Keratinocyte (primary cell): Measurements from ENCODE around the gene DAPK2. TPM values are rescaled to one million over a fixed set of nuclear protein-coding genes. Genes with fewer than 3 reads are reported as not detected.

Source experiments
- DNase-seq: peaks from one replicate; pipeline ENCODE4 v3.0.0-alpha.2; 2011; ENCODE audit warnings: low read depth, missing footprints, low spot score
- FAIRE-seq: peaks from 2 replicates; lab custom pipeline; 2011; peaks lifted over from hg19 to GRCh38; lab: Jason Lieb, UNC
- H2AFZ ChIP-seq: 2 replicates; pipeline ENCODE4 v1.6.0; 2012; ENCODE audit warnings: low read length, control low read depth, inconsistent platforms; ENCODE audit not compliant: control insufficient read depth
- H3K27ac ChIP-seq: 2 replicates; pipeline ENCODE4 v1.5.1; 2011; ENCODE audit warnings: low read length; ENCODE audit not compliant: control insufficient read depth, insufficient read depth
- H3K27me3 ChIP-seq: 3 replicates; pipeline ENCODE4 v1.6.0; 2011; ENCODE audit warnings: low read length; ENCODE audit not compliant: control insufficient read depth, insufficient read depth; ENCODE audit errors: extremely low read depth
- H3K36me3 ChIP-seq, 2 experiments: 2 replicates in 1 of 2; 3 replicates in 1 of 2; pipeline ENCODE4 v1.5.1; 2011; ENCODE audit warnings: low read length in 2 of 2, mild to moderate bottlenecking in 1 of 2; ENCODE audit not compliant: control insufficient read depth in 2 of 2, insufficient read depth in 2 of 2; ENCODE audit errors: extremely low read depth in 1 of 2
- H3K4me1 ChIP-seq: 3 replicates; pipeline ENCODE4 v1.5.1; 2011; ENCODE audit warnings: low read length; ENCODE audit not compliant: control insufficient read depth, insufficient read depth; ENCODE audit errors: extremely low read depth
- H3K4me2 ChIP-seq: 3 replicates; pipeline ENCODE4 v1.6.0; 2011; ENCODE audit warnings: low read depth, low read length; ENCODE audit not compliant: control insufficient read depth, insufficient read depth; ENCODE audit errors: extremely low read depth
- H3K4me3 ChIP-seq, 3 experiments: fragments of 200-600 bp in 1 of 3; sonication (generic) in 1 of 3; 2 replicates in 2 of 3; 3 replicates in 1 of 3; pipeline ENCODE4 v1.5.1; 2011 to 2016; ENCODE audit warnings: low read length in 3 of 3, mild to moderate bottlenecking in 3 of 3, control low read depth in 2 of 3, inconsistent platforms in 1 of 3, low read depth in 1 of 3, mixed read lengths in 1 of 3, mixed run types in 1 of 3, moderate library complexity in 1 of 3; ENCODE audit not compliant: control insufficient read depth in 2 of 3, insufficient read depth in 2 of 3; ENCODE audit errors: extremely low read depth in 1 of 3
- H3K79me2 ChIP-seq: 2 replicates; pipeline ENCODE4 v1.6.0; 2012; ENCODE audit warnings: low read length; ENCODE audit not compliant: control insufficient read depth, insufficient read depth
- H3K9ac ChIP-seq: 3 replicates; pipeline ENCODE4 v1.6.0; 2011; ENCODE audit warnings: low read length; ENCODE audit not compliant: control insufficient read depth, insufficient read depth; ENCODE audit errors: extremely low read depth
- H3K9me1 ChIP-seq: 3 replicates; pipeline ENCODE4 v1.6.0; 2011; ENCODE audit warnings: low read length; ENCODE audit not compliant: control insufficient read depth, insufficient read depth; ENCODE audit errors: extremely low read depth
- H3K9me3 ChIP-seq: 2 replicates; pipeline ENCODE4 v1.5.1; 2012; ENCODE audit warnings: low read depth, low read length; ENCODE audit not compliant: control insufficient read depth
- H4K20me1 ChIP-seq: 3 replicates; pipeline ENCODE4 v1.6.0; 2011; ENCODE audit warnings: low read length; ENCODE audit not compliant: control insufficient read depth, insufficient read depth; ENCODE audit errors: extremely low read depth
- EZH2 ChIP-seq: IDR thresholded peaks from one replicate; pipeline ENCODE4 v1.6.1; 2012; ENCODE audit warnings: inconsistent platforms, mild to moderate bottlenecking, low read length, moderate library complexity
- dilution Hi-C: fragments of 300-500 bp; cut with MboI; formaldehyde crosslinking; loops from one replicate; pipeline ENCODE4 v1.7.0; 2020; ENCODE audit warnings: low sequenced_read_pairs; ENCODE audit not compliant: extremely low pct_ligation_motif_present
- polyA plus RNA-seq, 5 experiments: library from polyadenylated mRNA; depleted of rRNA in 3 of 5; stranded (reverse) in 3 of 5; stranded (forward) in 1 of 5; unstranded in 1 of 5; fragments of >200 nt; gene quantifications; 1 replicate in 1 of 5; 2 replicates in 3 of 5; 3 replicates in 1 of 5; pipeline versions ENCODE4 v1.2.1 to v1.2.3, GENCODE V29; 2011 to 2012; ENCODE audit warnings: missing spikeins in 2 of 5, low read depth in 1 of 5, low replicate concordance in 1 of 5
- TF ChIP-seq, protein P1 (sequence below), 3 experiments: IDR thresholded peaks in 1 of 3; conservative IDR thresholded peaks in 1 of 3; optimal IDR thresholded peaks in 1 of 3; 2 replicates in 2 of 3; 3 replicates in 1 of 3; pipeline versions ENCODE3 to v1.5.1; 2011; ENCODE audit warnings: low read length in 3 of 3, mild to moderate bottlenecking in 3 of 3, moderate library complexity in 2 of 3, control low read depth in 1 of 3, inconsistent platforms in 1 of 3; ENCODE audit not compliant: insufficient read depth in 2 of 3; ENCODE audit errors: extremely low read depth in 1 of 3

Gene DAPK2
- polyA plus RNA-seq, 1 donor (not counting 4 experiments of a cell fraction or from before 2014, with no cell fraction given), result 1.4 TPM

DNA sequence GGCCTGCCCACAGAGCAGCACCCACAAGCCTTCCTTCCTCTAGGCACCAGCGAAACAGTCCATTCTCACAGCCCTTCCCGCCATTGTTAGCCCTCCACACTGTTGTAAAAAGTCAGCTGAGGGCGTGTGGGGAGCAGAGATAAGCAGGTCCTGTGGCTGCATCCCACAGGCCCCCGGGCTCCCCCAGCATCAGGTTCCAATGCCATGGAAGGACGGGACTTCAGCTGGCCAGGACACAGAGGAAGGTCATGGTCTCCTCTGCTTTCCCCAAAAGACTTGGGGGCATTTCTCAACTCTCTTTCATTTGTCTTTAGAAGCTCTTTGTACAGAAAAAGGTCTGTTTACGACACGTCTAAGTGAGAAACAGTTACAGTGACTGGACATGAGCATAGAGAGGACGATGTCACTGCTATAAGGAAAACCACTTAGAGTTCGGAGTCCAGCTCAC lies 127.4 kb downstream of the DAPK2 start:
- no peaks in the 10 kb centered on the region for H3K9me3 ChIP-seq
- DNase-seq, result no peak
- no peak overlapping the region for H3K4me2 ChIP-seq
- no peak overlapping the region for H3K4me3 ChIP-seq
- H3K4me1 ChIP-seq, result peaks cover 16% of the 10 kb centered on the region
- no peak overlapping the region for H3K27ac ChIP-seq
- H2AFZ ChIP-seq, result no peak overlapping the region
- no peaks in the 10 kb centered on the region for H4K20me1 ChIP-seq
- TF ChIP-seq, protein P1, sequence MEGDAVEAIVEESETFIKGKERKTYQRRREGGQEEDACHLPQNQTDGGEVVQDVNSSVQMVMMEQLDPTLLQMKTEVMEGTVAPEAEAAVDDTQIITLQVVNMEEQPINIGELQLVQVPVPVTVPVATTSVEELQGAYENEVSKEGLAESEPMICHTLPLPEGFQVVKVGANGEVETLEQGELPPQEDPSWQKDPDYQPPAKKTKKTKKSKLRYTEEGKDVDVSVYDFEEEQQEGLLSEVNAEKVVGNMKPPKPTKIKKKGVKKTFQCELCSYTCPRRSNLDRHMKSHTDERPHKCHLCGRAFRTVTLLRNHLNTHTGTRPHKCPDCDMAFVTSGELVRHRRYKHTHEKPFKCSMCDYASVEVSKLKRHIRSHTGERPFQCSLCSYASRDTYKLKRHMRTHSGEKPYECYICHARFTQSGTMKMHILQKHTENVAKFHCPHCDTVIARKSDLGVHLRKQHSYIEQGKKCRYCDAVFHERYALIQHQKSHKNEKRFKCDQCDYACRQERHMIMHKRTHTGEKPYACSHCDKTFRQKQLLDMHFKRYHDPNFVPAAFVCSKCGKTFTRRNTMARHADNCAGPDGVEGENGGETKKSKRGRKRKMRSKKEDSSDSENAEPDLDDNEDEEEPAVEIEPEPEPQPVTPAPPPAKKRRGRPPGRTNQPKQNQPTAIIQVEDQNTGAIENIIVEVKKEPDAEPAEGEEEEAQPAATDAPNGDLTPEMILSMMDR (optimal IDR thresholded peaks at IDR 0.05 in 1 of 3, IDR thresholded peaks at IDR 0.05 in 1 of 3, conservative IDR thresholded peaks at IDR 0.05 in 1 of 3; ENCODE audit: extremely low read depth in 1 of 3, insufficient read depth in 2 of 3, low read length in 3 of 3), result no peak
- no peak for TF ChIP-seq EZH2
- no peaks in the 10 kb centered on the region for H3K9me1 ChIP-seq
- H3K9ac ChIP-seq, result no peak overlapping the region
- FAIRE-seq, result no peak
- H3K79me2 ChIP-seq, result no peaks in the 10 kb centered on the region
- H3K36me3 ChIP-seq, result no peaks in the 10 kb centered on the region
- no peaks in the 10 kb centered on the region for H3K27me3 ChIP-seq
- dilution Hi-C loops, result no loop called here

DNA sequence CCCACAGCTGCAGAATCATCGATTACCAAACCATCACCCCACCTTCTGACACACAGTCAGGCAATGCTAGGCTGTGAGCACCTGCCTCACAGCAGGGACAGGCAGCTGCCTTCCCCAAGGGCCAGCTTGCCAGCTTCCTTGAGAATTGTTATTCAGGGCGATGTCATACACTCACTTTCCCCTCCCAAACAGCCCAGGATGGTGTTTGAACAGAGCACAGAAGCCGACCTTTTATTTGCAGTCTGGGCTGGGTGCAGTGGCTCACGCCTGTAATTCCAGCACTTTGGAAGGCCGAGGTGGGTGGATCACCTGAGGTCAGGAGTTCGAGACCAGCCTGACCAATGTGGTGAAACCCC lies 128.0 kb downstream of the DAPK2 start:
- DNase-seq (no peak), FAIRE-seq (no peak)

More for the DNA sequence above, 128.0 kb downstream of the DAPK2 start:
- no peaks in the 10 kb centered on the region for H4K20me1 ChIP-seq
- no peak overlapping the region for H3K4me3 ChIP-seq
- no peak overlapping the region for H3K27ac ChIP-seq
- H3K9me1 ChIP-seq, result no peaks in the 10 kb centered on the region
- H3K4me2 ChIP-seq, result no peak overlapping the region
- TF ChIP-seq, protein P1 (optimal IDR thresholded peaks at IDR 0.05 in 1 of 3, IDR thresholded peaks at IDR 0.05 in 1 of 3, conservative IDR thresholded peaks at IDR 0.05 in 1 of 3; ENCODE audit: extremely low read depth in 1 of 3, insufficient read depth in 2 of 3, low read length in 3 of 3), result no peak
- no peak for TF ChIP-seq EZH2
- H3K9ac ChIP-seq, result no peak overlapping the region
- H2AFZ ChIP-seq, result no peak overlapping the region
- H3K27me3 ChIP-seq, result no peaks in the 10 kb centered on the region
- H3K36me3 ChIP-seq, result no peaks in the 10 kb centered on the region
- H3K4me1 ChIP-seq, result peaks cover 23% of the 10 kb centered on the region
- H3K9me3 ChIP-seq, result no peaks in the 10 kb centered on the region
- dilution Hi-C loops, result no loop called here
- H3K79me2 ChIP-seq, result no peaks in the 10 kb centered on the region
